ENCODE data around the gene RNF217.

DNA sequence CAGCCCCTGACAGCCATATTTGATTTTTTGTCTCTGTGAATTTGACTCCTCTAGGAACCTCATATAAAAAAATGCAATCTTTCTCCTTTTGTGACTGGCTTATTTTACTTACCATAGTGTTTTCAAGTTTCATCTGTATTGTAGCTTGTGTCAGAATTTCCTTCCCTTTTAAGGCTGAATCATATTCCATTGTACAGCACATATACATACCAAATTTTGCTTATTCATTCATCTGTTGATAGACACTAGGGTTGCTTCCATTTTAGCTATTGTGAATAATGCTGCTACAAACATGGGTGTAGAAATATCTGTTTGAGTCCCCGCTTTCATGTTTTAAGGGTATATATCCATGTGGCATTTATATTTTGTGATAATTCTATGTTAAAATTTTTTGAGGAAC lies 49.2 kb upstream of the RNF217 start:
- TF ChIP-seq, protein P1, sequence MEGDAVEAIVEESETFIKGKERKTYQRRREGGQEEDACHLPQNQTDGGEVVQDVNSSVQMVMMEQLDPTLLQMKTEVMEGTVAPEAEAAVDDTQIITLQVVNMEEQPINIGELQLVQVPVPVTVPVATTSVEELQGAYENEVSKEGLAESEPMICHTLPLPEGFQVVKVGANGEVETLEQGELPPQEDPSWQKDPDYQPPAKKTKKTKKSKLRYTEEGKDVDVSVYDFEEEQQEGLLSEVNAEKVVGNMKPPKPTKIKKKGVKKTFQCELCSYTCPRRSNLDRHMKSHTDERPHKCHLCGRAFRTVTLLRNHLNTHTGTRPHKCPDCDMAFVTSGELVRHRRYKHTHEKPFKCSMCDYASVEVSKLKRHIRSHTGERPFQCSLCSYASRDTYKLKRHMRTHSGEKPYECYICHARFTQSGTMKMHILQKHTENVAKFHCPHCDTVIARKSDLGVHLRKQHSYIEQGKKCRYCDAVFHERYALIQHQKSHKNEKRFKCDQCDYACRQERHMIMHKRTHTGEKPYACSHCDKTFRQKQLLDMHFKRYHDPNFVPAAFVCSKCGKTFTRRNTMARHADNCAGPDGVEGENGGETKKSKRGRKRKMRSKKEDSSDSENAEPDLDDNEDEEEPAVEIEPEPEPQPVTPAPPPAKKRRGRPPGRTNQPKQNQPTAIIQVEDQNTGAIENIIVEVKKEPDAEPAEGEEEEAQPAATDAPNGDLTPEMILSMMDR (IDR thresholded peaks at IDR 0.05), result no peak
- TF ChIP-seq POLR2A (IDR thresholded peaks at IDR 0.05), result no peak

All from body of pancreas (tissue), 4 donors.